ENCODE data around the gene ANKRD11.
A peak's percentile ranks its signal among the peaks of the same experiment; 100 is the strongest.

The ANKRD11 gene

DNA sequence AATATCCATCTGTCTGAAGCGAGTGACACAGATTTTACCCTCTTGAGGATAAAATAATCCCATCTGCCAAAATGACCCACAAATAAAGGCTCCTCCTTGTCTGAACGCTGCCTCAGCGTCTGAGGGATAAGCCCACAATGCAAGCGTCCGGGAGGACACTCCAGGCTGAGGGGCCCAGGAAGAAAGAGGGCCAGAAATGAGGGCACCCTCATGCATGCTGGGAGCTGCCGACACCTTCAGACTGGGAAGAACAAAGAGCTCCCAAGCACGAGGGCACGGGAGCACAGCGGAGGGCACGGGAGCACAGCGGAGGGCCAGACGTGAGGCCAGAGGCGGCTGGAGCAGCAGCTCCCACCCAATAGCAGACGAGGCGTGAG is 145.9 kb downstream of the ANKRD11 start:
- no peak for DNase-seq (ENCODE audit: low read depth)
- TF ChIP-seq, protein P1, sequence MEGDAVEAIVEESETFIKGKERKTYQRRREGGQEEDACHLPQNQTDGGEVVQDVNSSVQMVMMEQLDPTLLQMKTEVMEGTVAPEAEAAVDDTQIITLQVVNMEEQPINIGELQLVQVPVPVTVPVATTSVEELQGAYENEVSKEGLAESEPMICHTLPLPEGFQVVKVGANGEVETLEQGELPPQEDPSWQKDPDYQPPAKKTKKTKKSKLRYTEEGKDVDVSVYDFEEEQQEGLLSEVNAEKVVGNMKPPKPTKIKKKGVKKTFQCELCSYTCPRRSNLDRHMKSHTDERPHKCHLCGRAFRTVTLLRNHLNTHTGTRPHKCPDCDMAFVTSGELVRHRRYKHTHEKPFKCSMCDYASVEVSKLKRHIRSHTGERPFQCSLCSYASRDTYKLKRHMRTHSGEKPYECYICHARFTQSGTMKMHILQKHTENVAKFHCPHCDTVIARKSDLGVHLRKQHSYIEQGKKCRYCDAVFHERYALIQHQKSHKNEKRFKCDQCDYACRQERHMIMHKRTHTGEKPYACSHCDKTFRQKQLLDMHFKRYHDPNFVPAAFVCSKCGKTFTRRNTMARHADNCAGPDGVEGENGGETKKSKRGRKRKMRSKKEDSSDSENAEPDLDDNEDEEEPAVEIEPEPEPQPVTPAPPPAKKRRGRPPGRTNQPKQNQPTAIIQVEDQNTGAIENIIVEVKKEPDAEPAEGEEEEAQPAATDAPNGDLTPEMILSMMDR (IDR thresholded peaks at IDR 0.05; ENCODE audit: control insufficient read depth, extremely low read depth, insufficient read depth): no peak
- H3K4me3 ChIP-seq (ENCODE audit: low read depth, low read length): peak overlapping the region; percentile 16; the same call in 1 of the 2 replicates

DNA sequence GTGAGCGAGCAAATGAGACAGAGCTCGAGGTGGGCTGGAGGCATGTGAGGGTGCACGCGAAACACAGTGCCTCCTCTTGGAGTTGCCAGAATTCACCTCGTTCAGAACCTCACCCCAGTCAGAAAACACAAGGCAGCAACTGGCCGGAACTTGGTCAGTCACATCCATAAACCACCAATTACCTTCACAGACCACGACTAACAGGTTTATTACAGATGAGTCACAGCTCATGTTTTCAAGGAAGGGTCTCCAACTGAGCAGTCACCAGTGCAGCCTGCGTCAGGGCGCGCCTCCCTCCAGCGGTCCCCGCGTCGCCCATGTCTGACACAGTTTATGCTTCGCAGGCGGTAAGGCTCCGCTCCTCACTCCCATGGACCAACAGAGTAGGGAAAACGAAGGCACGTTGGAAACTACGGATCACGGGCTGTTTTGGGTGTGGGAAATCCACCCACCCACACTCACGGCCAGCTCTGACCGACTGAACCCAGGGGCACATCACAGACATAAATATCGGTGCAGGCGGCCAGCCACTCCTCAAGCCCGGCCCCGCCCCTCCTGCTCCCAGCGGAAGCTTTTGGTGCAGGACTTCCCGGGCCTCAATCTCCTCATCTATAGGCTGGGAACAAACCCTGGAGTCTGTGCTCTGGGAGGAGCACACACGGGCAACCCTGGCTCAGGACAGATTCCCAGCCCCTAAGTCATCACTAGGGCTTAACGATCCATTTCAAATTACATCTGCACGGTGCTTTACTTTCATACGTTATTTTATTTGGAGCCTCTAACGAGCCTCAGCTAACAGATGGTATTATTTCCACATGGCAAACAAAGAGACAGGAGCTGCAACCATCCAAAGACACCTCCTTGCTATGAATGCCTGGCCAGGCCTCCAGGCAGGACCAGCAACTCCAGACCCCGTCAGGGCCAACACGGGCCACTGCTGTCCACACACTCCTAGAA is 146.6 kb downstream of the ANKRD11 start:
- DNase-seq (ENCODE audit: low read depth): no peak
- TF ChIP-seq, protein P1 (IDR thresholded peaks at IDR 0.05; ENCODE audit: control insufficient read depth, extremely low read depth, insufficient read depth): no peak
- H3K4me3 ChIP-seq (ENCODE audit: low read depth, low read length): peak overlapping the region; percentile 16; the same call in 1 of the 2 replicates

DNA sequence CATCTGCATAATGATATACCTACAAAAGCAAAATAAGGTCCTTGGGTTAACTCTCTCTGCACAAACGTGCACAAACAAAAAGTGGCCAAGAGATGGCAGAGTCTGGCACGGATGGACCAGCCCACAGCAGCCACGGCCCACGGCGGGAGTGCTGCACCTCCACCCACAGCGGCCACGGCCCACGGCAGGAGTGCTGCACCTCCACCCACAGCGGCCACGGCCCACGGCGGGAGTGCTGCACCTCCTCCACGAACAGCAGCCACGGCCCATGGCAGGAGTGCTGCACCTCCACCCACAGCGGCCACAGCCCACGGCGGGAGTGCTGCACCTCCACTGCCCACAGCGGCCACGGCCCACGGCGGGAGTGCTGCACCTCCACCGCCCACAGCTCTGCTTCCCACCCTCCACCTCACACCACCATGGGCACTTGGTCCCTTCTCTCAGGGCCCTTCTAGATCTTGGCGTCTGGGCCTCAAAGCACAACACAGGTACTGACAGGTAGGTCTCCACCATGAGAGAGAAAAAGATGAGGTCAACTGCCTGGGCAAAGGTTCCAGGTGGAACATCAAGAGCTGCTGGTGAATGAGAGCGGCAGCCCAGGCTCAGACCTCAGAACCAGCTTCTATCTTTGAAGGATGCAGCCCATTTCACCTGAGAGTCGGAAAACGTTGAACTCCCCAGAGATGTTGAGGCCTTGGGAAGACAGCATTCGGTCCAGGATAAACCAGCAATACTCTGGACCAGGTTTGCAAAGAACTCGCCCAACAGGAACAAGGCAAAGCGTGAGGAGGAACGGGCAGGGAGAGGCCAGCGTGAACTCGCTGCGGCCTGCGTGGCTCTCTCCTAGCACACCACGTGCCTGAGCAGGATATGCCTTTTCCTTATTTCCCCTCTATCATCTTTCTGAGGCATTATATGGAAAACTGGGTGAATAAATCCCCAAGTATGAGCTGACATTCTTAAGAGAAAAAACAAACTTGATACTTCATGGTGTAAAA is 148.4 kb downstream of the ANKRD11 start:
- no peak for DNase-seq (ENCODE audit: low read depth)
- TF ChIP-seq, protein P1 (IDR thresholded peaks at IDR 0.05; ENCODE audit: control insufficient read depth, extremely low read depth, insufficient read depth): no peak
- H3K4me3 ChIP-seq (ENCODE audit: low read depth, low read length): no peak overlapping the region

DNA sequence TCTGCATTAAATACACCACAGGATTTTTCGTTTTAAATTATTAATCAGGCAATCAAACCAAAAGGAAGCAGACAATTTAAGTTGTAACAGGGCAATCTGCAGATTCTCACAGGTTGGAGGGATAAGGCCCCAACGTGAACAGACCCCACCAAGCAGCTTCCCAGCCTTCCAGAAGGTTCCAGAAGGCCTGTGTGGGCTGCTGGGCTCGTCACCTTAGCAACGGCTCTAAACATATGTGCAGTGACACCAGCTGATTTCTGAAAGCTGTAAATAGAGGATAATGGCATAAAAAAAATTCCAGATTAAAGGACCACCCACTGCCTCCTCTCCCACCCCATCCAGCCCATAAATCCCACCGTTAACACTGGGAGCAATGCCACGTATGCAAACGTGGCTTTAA is 149.1 kb downstream of the ANKRD11 start:
- no peak overlapping the region for H3K4me3 ChIP-seq (ENCODE audit: low read depth, low read length)

DNA sequence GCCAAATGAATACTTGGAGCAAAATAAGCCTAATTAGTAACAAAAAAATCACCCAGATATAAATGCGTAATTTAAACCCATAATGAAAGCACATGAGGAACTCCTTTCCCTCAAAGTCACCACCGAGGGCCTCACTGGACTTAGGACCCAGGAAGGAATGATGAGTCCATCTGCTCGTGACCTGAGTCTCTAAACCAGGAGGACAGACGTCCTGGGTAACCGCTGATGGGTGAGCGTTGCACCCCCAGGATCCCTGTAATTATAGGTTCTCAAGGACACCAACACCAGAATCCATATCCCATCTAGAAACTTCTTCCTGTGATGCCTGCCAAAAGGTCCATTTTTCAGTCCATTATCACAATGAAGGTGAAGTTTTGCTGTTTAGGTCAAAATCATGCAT is 151.5 kb downstream of the ANKRD11 start:
- TF ChIP-seq, protein P1 (IDR thresholded peaks at IDR 0.05; ENCODE audit: control insufficient read depth, extremely low read depth, insufficient read depth): no peak
- no peak for DNase-seq (ENCODE audit: low read depth)
- no peak overlapping the region for H3K4me3 ChIP-seq (ENCODE audit: low read depth, low read length)

More for the DNA sequence above, 149.1 kb downstream of the ANKRD11 start:
- no peak for DNase-seq (ENCODE audit: low read depth)
- TF ChIP-seq, protein P1 (IDR thresholded peaks at IDR 0.05; ENCODE audit: control insufficient read depth, extremely low read depth, insufficient read depth): no peak

DNA sequence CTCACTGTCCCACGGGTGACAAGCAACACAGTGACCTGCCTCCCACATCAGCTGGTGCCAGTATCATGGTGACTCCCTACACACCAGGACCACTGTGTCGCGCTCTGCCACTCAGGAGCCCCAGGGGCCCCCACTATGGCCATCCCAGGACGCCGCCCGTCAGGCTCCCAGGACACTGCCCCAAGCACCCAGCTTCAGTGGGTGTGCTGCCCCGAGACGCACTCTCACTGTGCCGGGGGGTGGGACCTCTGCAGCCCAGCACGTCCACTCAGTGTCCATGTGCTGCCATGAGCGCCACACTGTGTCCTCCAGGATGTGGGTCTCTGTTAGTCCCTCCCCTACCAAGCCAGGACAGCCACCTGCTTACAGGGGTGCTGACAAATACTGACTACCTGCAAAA is 152.4 kb downstream of the ANKRD11 start:
- no peak overlapping the region for H3K4me3 ChIP-seq (ENCODE audit: low read depth, low read length)
- no peak for DNase-seq (ENCODE audit: low read depth)
- TF ChIP-seq, protein P1 (IDR thresholded peaks at IDR 0.05; ENCODE audit: control insufficient read depth, extremely low read depth, insufficient read depth): no peak

Data from LNCaP clone FGC (cell line).